Stimulated activated CD8-positive, alpha-beta memory T cell treated with anti-CD3 and anti-CD28 coated beads, Interleukin-12 subunit alpha, Interleukin-12 subunit beta, amount 100 ng/mL, for 1 hour (primary cell): ENCODE results near the gene ME3.
"Not testable (repeated sequence)": the region's sequence is repeated elsewhere in the genome, so short reads cannot be mapped to it uniquely, and the experiment has no call there.

Source experiments
- DNase-seq: peaks from one replicate; pipeline ENCODE4 v3.0.0-alpha.2; 2020; ENCODE audit warnings: low read depth

Gene ME3

DNA sequence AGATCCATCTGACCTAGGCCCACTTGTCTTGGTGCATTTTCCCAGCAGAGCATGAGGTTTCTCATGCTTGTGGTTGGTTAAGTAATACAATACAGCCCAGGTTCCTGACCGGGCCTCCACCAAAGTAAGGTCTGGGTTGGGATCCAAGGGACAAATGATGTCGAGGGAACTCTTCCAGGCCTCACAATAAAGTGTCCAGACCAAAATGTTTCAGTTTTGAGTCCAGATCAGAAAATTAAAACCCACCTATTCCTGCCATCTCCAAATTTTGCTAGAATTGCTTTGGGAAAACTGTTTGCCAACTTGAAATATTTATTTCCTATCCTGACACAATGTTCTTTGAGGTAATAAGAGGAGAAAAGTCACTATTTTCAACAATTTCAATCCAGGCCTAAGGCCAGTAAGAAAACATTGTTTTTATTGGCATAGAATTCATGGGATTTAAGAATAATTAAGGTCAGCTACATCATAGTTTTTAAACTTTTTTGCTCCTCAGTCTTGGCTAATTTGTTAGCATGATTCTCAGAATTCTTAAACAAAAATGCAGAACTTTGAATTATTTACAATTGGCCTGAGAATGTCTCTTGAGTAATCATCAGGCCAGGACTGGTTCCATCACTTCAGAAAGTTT lies 51.4 kb downstream of the ME3 start:
- no peak for DNase-seq

DNA sequence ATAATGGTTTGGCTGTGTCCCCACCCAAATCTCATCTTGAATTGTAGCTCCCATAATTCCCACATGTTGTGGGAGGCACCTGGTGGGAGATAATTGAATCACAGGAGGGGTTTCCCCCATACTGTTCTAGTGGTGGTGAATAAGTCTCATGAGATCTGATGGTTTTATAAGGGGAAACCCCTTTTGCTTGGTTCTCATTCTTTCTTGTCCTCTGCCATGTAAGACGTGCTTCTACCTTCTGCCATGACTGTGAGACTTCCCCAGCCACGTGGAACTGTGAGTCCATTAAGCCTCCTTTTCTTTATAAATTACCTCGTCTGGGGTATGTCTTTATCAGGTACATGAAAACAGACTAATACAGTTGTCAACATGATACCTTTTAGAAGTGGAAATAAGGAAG lies 53.0 kb downstream of the ME3 start:
- not testable (repeated sequence) for DNase-seq

DNA sequence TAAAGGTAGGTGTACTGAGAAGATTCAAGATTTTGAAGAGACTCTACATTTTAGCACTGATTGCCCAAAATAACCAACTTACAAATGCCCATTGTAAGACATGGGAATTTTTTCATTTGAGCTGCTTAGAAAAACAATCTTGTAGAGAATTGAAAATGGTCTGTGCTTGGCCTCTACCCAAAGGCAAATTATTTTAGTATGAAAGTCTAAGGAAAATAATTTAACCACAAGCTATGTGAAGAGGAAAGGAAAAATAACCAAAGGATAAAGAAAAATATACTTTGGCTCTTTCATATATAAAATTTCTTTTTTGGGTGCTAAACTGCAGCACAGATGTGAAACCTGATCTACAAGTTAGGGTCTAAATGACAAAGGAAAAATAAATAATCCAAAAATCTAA lies 54.9 kb downstream of the ME3 start:
- no peak for DNase-seq

DNA sequence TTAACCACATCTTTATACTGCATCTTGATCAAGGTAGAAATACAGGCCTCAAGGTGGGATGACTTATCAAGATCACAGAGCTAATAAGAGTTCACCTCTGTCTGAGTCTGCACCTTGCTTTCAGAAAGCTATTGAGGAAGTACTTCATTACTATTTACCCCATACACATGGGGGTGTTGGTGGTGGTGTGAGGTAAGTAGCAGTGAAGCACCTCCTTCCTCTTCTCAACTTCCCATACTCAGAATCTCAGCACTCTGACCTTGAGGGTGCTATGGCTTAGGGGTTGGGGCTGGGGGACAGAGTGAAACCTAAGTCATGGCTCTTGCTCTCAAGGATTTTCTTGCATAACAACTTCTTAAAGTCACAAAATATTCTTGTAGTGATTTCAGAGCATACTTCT lies 56.9 kb downstream of the ME3 start:
- DNase-seq: no peak

DNA sequence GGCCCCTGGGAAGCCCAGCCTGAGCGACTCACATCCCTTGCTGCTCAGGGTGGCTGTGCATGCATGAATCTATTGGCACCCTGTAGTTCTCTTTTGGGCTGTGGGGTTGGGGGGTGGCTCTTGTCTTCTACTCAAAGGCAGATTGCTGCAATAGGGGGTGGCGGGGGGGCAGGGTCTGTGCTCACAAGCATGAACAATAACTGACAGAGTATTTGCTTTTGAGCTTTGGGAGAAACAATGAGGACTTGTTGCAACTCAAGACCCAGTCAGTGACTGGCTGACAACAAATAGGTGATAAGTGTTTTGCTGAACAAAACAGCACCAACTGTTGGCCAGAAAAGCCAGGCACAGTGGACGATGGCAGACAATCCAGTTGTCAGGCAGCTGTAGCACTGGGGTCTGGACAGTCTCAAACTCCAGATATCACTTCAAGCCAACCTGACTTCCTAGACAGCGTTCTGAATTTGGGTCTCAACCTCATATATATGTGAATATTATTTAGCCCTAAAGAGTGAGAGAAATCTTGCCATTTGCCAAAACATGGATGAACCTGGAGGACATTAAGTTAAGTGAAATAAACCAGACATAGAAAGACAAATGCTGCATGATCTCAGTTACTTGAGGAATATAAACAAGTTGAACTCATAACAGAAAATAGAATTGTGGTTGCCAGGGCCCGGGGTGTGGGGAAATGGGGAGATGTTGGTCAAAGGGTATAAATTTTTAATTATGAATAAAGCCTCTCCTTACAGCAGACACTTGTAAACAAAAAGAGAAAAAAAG lies 61.7 kb downstream of the ME3 start:
- no peak for DNase-seq

DNA sequence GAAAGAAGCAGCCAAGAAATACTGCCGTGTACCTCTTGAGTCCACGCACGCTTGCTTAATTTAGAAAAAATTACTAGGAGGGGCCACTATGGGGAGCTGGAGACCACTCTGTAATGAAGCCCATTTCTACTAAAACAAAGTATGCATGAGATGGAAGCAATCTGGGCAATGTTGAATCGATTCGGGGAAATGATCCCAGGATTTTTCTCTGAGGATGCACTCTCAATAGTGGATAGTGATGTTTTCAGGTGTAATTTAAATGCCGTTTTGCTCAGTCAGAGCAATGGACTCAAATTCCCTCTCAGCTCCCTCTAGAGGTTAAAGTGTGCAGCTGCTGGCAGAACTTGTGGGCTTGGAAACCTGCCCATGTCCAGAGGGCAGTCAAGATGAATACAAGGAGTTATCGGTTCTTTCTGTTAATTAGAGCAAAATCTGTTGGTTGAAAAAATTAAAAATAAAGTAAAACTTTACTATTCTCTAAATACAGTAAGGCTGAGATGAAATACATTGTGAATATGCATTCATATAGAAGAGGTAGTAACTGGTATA lies 64.1 kb downstream of the ME3 start:
- no peak for DNase-seq

DNA sequence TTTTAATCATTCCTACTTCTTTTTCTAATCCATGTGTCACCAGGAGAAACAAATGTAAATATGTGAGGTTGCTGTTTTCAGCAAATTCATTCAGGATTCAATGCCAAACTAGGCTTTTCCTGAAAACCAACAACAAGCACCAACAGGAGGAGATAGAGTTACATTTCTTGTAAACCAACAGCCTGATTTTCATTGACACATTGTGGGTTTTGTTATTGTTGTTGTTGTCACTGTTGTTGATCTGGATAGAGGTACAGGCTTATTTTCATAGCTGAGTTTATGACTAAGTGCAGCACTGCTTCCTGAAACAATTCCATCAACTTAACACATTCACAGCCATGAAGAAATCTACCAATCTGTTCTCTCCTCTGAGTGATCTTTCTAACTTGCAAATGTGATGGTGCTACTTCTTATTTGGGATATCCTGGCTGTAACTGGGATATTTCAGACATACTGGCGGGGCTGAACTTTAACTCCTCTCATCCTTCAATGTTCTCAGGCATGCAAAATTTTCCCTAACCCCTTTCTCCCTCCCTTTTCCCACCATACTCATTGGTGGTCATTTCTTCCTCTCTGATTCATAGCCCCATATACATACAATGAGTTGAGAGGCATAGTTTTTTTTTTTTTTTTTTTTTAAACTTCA lies 65.5 kb downstream of the ME3 start:
- no peak for DNase-seq

DNA sequence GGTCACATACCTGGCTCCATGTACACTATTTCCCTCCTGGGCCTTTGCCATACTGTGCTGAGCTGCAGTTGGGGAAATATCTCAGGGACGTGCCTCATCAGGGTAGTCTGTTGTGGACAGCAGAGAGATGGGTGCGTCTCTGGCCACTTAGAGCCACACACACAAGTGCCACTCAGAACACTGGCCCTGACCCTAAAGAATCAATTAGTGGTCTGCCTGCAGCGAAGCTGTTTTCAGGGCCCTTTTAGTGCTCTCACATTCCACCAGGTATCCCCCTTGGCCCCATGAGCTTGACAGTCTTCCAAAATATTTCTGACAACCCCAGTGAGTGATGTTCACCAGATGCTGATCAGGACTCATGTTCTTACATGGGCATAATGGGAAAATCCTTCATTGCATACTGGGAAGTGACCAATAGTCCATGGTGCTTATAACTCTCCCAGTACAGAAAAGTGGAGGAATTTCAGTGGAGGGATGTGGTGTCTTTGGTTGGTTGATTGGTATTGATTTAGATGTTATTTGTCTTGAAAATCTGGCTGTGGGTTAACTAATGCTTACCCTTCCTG lies 66.1 kb downstream of the ME3 start:
- DNase-seq: no peak

DNA sequence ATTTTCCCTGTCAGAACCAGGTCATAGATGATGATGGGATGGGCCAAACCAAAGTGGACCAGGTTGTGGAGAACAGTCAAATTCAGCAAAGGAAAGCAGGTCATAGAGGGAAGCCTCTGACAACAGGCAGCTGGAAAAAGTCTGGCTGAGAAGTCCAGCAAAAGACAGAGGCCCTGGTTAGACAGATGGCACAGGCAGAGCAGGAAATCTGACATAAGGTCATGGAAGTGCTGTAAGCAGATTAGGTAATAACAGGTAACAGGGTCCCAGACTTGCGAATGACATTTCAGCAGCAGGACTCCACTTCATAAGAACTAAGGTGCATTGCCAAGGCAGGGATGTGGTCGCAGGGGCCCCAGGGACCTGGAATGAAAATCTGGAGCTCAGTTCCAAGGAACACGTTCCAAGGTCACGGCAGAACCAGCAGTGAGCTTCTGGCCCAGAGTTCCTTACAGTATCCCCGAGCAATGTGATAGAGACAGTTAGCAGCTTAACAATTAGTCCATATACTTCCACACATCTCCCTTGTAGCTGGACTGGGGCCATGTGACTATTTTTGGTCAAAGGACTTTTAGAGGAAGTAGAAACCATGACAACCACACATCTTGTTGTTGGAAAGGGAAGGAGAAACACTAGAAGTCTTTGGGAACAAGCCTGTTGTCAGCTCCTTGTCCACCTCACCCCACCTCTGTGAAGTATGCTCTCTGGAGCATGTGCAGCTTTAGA lies 75.4 kb downstream of the ME3 start:
- no peak for DNase-seq

DNA sequence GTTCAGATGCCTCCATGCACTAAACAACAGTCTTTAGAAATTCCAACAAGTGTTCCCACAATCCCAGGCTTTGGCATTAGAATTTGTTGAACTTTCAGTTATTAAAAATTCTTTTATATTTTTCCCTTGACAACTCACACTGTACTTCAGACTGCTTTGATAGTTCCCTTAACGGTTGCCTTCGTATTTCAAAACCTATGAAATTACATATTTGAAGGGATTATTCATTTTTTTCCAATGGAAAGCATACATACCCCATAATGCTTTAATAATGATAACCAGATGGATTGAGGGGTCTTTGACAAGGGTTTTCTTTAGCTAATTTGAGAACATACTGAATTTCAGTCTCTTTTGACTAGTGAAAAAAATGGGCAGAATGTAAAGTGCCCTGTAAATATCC lies 76.5 kb downstream of the ME3 start:
- DNase-seq: no peak

DNA sequence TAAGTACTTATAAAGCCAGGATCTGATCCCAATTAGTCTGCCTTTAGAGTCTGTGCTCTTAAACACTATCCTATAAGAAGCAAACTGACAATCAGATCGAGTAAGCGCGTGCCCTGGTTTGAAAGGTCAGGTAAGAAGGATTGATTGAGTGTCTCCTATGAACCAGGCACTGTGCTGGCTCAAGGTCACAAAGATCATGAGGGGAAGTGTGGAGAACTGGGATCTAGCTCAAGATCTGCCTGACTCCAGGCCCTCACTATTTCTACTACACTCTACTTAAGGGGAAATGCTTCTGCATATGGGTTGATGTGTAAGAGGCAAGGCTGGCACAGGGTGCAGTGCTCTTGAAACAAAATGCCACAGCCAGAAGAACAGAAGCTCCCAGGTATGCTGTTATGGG lies 77.0 kb downstream of the ME3 start:
- no peak for DNase-seq

DNA sequence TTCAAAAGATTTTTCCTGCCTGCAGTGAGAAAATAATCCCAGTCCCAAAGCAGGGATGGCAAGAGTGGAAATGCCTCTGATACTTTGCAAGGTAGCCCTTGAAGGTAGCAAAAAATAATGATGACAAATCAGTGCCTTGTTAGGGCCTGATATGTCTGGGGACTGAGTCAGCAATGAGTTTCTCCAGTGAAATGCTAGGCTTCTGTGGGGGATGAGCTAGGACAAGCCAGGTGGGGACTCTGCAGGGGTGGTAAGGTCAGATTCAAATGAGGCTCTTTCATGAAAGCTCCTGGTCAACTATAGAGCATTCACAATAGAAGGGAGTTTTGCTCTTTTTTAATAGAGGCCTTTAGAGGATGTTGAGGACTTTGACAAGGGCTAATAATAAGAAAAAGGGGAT lies 77.7 kb downstream of the ME3 start:
- DNase-seq: no peak

DNA sequence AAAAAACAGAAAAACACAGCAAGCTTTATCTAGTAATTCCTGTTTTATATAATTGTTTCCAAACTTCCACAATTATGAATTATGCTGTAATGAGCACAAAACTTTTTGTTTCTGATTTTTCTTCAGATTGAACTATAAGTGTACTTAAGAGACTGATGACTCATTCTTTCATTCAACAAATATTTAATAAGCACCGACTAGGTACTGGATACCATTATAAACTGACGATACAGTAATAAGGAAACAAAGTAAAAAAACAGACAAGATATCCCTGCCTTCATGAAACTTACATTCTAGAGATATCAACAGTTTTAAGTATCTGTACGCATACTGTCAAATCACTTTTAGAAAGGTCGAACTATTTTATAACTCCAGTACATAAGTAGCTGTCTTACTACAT lies 78.6 kb downstream of the ME3 start:
- no peak for DNase-seq

DNA sequence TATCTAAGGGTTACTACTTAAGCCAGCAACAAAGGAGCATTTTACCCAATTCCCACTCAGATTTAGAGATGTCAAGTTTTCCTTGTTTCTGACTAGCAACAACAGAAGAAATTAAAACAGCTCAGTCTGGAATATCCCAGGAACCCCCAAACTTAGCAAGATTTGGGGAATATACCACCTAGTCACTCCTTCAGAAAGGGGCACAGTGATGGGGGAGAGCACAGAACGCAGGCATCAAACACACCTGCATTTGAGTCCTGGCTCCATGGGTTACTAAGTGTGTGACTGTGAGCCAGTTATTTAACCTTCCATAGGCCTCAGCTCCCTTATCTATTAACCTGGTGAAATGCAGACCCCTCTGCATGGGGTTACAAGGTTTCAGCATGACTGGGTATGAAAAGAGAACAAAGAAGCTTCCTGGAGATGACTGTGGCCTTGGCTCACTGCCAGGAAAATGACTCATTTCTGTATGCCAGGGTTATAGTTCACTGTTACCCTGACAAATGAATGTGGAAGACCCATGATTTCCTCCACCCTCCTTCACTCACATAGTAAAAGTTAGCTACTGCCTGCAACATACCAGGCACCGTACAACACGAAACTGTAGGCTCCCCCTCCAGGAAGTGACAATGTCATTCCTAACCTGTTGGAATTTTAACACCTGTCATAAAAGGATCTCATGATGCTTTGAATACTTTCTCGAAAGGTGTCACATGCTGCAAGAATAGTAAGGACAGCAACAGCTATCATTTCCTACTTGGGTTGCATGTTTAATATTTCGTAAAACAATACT lies 79.6 kb downstream of the ME3 start:
- peak; percentile 50 for DNase-seq

DNA sequence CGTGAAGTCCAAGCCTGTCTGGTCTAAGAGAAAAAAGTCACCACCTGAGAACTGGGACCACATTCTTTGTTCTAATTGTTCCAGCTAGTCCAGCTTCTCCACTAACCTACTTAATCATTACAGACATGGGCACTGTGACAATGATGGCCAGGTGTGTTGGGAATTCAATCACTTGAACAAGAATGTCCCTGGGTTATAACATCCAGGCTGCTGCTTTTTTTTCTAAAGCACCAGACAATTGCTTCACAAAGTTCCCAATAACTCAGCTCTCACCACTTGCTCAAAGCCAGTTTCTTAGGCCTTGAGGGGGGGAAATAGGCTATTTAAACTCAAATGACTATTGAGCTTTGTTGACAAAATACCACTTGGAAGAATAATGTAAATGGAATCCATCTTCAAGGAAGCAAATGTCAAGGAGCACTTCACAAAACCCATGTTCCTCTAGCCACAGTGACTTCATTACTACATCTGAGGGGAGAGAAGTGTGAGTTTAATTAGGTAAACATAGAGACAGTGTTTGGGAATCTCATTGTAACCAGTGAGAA lies 80.3 kb downstream of the ME3 start:
- no peak for DNase-seq

DNA sequence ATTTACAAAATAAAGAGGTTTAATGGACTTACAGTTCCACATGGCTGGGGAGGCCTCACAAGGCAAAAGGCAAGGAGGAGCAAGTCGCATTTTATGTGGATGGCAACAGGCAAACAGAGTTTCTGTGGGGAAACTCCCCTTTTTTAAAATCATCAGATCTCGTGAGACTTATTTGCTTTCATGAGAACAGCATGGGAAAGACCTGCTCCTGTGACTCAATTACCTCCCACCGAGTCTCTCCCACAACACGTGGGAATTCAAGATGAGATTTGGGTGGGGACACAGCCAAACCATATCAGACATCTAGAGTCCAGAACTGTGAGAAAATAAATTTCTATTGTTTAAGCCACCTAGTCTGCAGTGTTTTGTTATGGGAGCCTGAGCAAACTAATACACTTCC lies 80.8 kb downstream of the ME3 start:
- DNase-seq: no peak

DNA sequence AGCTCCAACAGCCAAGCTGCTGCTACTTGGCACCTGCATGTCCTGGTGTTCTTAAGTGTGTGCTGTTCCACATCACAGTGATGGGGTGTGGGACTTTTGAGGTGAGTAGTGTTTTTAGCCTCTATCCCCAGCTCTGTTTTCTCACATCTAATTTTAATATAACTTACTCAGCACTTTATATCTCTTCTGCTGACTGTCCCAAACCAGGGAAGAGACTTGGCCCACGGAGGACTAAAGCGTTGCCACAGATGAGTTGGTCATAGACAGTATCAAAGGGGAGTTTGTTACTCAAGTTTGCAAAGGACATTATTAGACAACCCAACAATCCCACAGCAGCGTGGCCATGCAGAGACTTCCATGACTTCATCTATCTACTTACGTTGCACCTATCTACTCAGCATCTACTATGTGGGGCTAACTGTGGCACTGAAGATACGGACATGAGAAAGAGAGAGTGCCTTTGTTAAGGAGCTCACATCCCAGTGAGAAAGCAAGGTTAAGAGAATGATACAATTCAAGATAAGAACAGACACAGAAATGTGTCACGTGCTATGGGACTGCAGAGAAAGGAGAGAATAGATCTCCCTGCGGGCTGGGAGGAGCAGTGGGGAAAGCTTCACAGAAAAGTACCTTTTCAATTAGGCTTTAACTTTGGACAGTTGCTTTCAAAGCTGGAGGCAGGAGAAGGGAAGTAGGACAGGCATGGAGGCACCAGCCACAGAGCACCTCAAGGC lies 82.4 kb downstream of the ME3 start:
- no peak for DNase-seq

DNA sequence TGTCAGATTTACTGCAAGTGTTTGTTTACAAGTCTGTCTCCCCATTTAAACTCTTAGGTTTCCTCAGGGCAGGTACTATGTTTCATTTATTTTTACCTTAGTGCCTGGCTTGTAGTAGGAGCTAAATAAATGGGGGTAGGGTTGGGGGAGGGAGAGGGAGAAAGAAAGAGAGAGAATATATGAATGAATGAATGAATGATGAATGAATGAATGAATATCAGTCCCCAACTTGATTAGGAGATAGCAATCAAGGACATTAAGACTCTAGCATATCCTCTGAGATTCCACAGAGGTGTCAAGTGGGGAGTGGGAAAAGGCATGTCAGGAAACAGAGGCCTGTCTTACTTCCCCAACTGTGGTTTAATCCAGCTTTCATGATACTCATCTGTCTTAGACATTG lies 83.2 kb downstream of the ME3 start:
- DNase-seq: no peak

DNA sequence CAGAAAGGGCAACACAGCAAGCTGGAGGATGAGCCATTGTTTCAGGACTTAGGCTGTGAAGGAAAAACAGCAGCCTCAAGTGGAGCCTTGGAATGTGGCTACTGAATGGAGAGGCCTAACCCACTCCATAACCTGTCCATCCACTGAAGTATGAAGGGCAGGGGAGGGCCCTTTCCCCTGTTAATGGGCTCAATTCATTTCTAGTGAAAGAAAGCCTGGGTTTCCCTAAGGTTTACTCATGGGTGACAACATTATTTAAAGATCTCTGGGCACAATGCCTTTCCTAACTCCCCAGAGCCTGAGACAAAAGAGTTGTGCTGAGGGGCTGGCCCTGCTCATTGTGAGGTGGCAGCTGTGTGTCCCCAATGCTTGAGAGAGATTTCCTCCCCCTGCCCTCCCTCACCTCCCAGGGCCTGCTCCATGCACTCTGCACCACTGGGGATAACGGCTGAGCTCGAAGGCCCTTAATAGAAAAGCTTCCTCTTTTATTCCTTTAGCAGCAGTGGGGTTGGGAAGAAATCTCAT lies 83.8 kb downstream of the ME3 start:
- DNase-seq: no peak
